WTC11 (cell line): ENCODE results near the gene DROSHA.

Source experiments
- CTCF ChIP-seq: fragments of 200-600 bp; IDR thresholded peaks from 2 replicates; pipeline ENCODE4 v1.8.0; 2022; ENCODE audit warnings: antibody characterized with exemption
- NFE2L1 ChIP-seq: sonication (generic); formaldehyde crosslinking; IDR thresholded peaks from 2 replicates; pipeline ENCODE4 v1.8.1; 2023; ENCODE audit warnings: missing genetic modification reagents
- NFYB ChIP-seq: sonication (generic); formaldehyde crosslinking; conservative IDR thresholded peaks from 2 replicates; pipeline ENCODE4 v1.8.0; 2022; ENCODE audit warnings: low read depth, missing genetic modification reagents
- RELA ChIP-seq: sonication (generic); formaldehyde crosslinking; IDR thresholded peaks from 2 replicates; pipeline ENCODE4 v1.8.1; 2022; ENCODE audit warnings: missing genetic modification reagents, mild to moderate bottlenecking, borderline replicate concordance
- SP1 ChIP-seq: sonication (generic); formaldehyde crosslinking; conservative IDR thresholded peaks from 2 replicates; pipeline ENCODE4 v1.8.1; 2022; ENCODE audit warnings: missing genetic modification reagents
- TF ChIP-seq, protein P1 (sequence below): sonication (generic); formaldehyde crosslinking; IDR thresholded peaks from 2 replicates; pipeline ENCODE4 v1.8.1; 2023; ENCODE audit warnings: mild to moderate bottlenecking, missing genetic modification reagents, moderate library complexity
- TF ChIP-seq, protein P2 (sequence below): sonication (generic); formaldehyde crosslinking; IDR thresholded peaks from 2 replicates; pipeline ENCODE4 v1.8.1; 2022; ENCODE audit warnings: low read depth, missing genetic modification reagents, borderline replicate concordance

DNA sequence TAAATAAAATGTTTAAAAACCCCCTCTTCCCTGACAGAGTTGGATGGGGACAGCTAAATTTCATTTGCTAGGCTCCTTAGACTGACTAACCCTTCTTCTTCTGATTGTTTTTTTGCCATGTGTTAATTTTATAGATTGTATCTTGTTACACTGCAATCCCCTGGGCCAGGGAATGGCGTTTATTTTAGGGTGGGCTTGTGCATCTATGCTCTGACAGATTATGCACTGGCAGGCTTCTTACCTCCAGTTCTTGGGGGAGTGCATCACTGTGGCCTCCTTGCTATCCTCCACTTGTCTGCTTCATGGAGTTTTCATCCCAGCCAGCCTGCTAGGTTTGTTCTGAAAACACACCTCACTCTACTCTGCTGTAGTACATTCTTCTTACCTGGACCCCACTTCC lies 159.8 kb downstream of the DROSHA start:
- TF ChIP-seq, protein P1, sequence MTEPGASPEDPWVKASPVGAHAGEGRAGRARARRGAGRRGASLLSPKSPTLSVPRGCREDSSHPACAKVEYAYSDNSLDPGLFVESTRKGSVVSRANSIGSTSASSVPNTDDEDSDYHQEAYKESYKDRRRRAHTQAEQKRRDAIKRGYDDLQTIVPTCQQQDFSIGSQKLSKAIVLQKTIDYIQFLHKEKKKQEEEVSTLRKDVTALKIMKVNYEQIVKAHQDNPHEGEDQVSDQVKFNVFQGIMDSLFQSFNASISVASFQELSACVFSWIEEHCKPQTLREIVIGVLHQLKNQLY: no peak
- TF ChIP-seq, protein P2, sequence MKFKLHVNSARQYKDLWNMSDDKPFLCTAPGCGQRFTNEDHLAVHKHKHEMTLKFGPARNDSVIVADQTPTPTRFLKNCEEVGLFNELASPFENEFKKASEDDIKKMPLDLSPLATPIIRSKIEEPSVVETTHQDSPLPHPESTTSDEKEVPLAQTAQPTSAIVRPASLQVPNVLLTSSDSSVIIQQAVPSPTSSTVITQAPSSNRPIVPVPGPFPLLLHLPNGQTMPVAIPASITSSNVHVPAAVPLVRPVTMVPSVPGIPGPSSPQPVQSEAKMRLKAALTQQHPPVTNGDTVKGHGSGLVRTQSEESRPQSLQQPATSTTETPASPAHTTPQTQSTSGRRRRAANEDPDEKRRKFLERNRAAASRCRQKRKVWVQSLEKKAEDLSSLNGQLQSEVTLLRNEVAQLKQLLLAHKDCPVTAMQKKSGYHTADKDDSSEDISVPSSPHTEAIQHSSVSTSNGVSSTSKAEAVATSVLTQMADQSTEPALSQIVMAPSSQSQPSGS (CRISPR knock-in tag): no peak
- TF ChIP-seq RELA (no peak), NFYB (CRISPR knock-in tag) (no peak), CTCF (no peak), NFE2L1 (no peak), SP1 (CRISPR knock-in tag) (no peak)
